ENCODE data around the gene SSMEM1. TPM values are rescaled to one million over a fixed set of nuclear protein-coding genes. Genes with fewer than 3 reads are reported as not detected.

SSMEM1 gene
- total RNA-seq, 1 donor from 2014 or later, result not detected

GRCh38 chr7:130208516-130208915 is 856 bp downstream of the SSMEM1 start:
- DNase-seq, result no peak
- peaks cover 8% of the 10 kb centered on the region for H3K9me3 Mint-ChIP-seq (ENCODE audit: unreplicated experiment)
- H3K4me1 Mint-ChIP-seq (ENCODE audit: low read depth, unreplicated experiment), result peaks cover 4% of the 10 kb centered on the region
- H3K4me3 Mint-ChIP-seq (ENCODE audit: unreplicated experiment), result no peak overlapping the region
- no peaks in the 10 kb centered on the region for H3K36me3 Mint-ChIP-seq (ENCODE audit: unreplicated experiment)
- no peak for TF ChIP-seq CTCF (IDR thresholded peaks at IDR 0.05; ENCODE audit: partially characterized antibody, unreplicated experiment)
- H3K27me3 Mint-ChIP-seq (ENCODE audit: unreplicated experiment), result peaks cover 3% of the 10 kb centered on the region
- H3K27ac Mint-ChIP-seq (ENCODE audit: unreplicated experiment), result no peak overlapping the region

- H3K9me3 Mint-ChIP-seq (ENCODE audit: unreplicated experiment), result peaks cover 2% of the 10 kb centered on the region
- no peak for DNase-seq
- peaks cover 4% of the 10 kb centered on the region for H3K4me1 Mint-ChIP-seq (ENCODE audit: low read depth, unreplicated experiment)
- TF ChIP-seq CTCF (IDR thresholded peaks at IDR 0.05; ENCODE audit: partially characterized antibody, unreplicated experiment), result no peak
- H3K4me3 Mint-ChIP-seq (ENCODE audit: unreplicated experiment), result no peak overlapping the region
- H3K27ac Mint-ChIP-seq (ENCODE audit: unreplicated experiment), result no peak overlapping the region
- no peaks in the 10 kb centered on the region for H3K27me3 Mint-ChIP-seq (ENCODE audit: unreplicated experiment)
- no peaks in the 10 kb centered on the region for H3K36me3 Mint-ChIP-seq (ENCODE audit: unreplicated experiment)
These were observed 2.7 kb downstream of the SSMEM1 start for GRCh38 chr7:130210181-130210935.

GRCh38 chr7:130213828-130214227 is 6.2 kb downstream of the SSMEM1 start:
- Mint-ChIP-seq H3K9me3 (ENCODE audit: unreplicated experiment) (no peaks in the 10 kb centered on the region), H3K27me3 (ENCODE audit: unreplicated experiment) (no peaks in the 10 kb centered on the region), H3K27ac (ENCODE audit: unreplicated experiment) (no peak overlapping the region), H3K4me1 (ENCODE audit: low read depth, unreplicated experiment) (no peaks in the 10 kb centered on the region), H3K4me3 (ENCODE audit: unreplicated experiment) (no peak overlapping the region), H3K36me3 (ENCODE audit: unreplicated experiment) (no peaks in the 10 kb centered on the region)
- no peak for DNase-seq
- no peak for TF ChIP-seq CTCF (IDR thresholded peaks at IDR 0.05; ENCODE audit: partially characterized antibody, unreplicated experiment)

GRCh38 chr7:130216025-130216424 is 8.4 kb downstream of the SSMEM1 start:
- Mint-ChIP-seq H3K4me1 (ENCODE audit: low read depth, unreplicated experiment) (no peaks in the 10 kb centered on the region), H3K27me3 (ENCODE audit: unreplicated experiment) (no peaks in the 10 kb centered on the region), H3K4me3 (ENCODE audit: unreplicated experiment) (no peak overlapping the region), H3K9me3 (ENCODE audit: unreplicated experiment) (no peaks in the 10 kb centered on the region), H3K36me3 (ENCODE audit: unreplicated experiment) (no peaks in the 10 kb centered on the region), H3K27ac (ENCODE audit: unreplicated experiment) (no peak overlapping the region)
- TF ChIP-seq CTCF (IDR thresholded peaks at IDR 0.05; ENCODE audit: partially characterized antibody, unreplicated experiment), result no peak
- DNase-seq, result no peak

- Mint-ChIP-seq H3K9me3 (ENCODE audit: unreplicated experiment) (no peaks in the 10 kb centered on the region), H3K36me3 (ENCODE audit: unreplicated experiment) (no peaks in the 10 kb centered on the region), H3K27me3 (ENCODE audit: unreplicated experiment) (no peaks in the 10 kb centered on the region), H3K4me3 (ENCODE audit: unreplicated experiment) (no peak overlapping the region), H3K27ac (ENCODE audit: unreplicated experiment) (no peak overlapping the region), H3K4me1 (ENCODE audit: low read depth, unreplicated experiment) (no peaks in the 10 kb centered on the region)
- no peak for DNase-seq
- no peak for TF ChIP-seq CTCF (IDR thresholded peaks at IDR 0.05; ENCODE audit: partially characterized antibody, unreplicated experiment)
These were observed 9.1 kb downstream of the SSMEM1 start for GRCh38 chr7:130216750-130217149.
